Activated CD4-positive, CD25-positive, alpha-beta regulatory T cell treated with anti-CD3 and anti-CD28 coated beads, Interleukin-2, amount 50 U/mL, for 72 hours (primary cell): ENCODE results near the gene HOXC11.

ENCODE experiments used
- DNase-seq: peaks from one replicate; pipeline ENCODE4 v3.0.0; 2021

The HOXC11 gene

GRCh38 chr12:53960187-53961024 is 12.5 kb upstream of the HOXC11 start:
- no peak for DNase-seq

DNA sequence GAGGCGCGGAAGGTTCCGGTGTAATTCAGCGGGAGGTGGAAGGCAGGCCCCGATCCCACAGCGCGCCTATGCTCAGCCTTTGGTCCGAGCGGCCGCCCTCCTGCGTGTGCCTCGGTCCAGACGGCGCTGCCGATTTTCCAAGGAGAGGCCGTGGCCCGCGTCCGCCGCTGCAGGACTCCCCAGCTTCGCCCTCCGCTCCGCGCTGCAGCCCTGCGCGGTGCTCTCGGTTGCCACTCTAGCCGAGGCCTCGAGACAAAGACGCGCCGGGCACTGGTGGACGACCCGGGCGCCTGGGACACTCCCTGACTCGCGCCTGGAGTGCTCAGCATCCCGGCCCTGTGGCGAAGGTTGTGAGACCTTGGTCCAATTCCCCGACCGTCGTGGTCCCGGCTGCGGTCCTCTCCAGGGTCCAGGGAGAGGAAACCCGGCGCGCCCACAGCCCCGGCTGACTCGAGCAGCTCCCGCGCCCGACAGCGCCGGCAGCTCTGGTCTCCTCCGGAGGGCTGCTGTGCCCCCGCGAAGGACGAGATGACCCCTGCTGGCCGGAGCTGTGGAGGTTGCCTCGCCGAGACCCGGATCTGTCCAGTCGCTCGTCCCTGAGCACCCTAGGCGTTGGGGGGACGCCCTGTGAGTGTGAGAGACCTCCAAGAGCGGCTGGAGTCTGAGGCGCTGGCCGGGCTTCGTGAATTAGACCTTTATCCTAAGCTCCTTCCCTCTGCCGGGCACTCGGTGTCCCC is 11.7 kb upstream of the HOXC11 start:
- no peak for DNase-seq

GRCh38 chr12:53963005-53963404 is 9.9 kb upstream of the HOXC11 start:
- DNase-seq = no peak

GRCh38 chr12:53963434-53964314 is 9.3 kb upstream of the HOXC11 start:
- DNase-seq = no peak

DNA sequence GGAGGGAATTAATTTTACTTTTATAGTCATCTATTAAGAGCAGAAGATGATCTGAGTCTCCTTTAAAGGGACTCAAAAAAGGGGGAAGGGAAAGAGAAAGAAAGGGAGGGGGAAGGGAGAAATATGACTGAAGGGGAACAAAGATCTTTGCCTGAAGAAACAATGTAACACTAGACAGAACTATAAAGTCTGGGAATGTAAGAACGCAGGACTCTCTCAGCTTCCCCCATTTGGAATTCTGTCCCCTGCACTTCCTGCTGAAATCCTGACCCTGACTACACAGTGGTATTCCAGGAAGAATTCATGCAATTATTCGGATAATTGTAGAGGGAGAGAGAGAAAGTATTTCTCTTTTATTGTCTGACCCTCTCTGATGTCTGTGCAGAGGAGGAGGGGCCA is 8.6 kb upstream of the HOXC11 start:
- no peak for DNase-seq

DNA sequence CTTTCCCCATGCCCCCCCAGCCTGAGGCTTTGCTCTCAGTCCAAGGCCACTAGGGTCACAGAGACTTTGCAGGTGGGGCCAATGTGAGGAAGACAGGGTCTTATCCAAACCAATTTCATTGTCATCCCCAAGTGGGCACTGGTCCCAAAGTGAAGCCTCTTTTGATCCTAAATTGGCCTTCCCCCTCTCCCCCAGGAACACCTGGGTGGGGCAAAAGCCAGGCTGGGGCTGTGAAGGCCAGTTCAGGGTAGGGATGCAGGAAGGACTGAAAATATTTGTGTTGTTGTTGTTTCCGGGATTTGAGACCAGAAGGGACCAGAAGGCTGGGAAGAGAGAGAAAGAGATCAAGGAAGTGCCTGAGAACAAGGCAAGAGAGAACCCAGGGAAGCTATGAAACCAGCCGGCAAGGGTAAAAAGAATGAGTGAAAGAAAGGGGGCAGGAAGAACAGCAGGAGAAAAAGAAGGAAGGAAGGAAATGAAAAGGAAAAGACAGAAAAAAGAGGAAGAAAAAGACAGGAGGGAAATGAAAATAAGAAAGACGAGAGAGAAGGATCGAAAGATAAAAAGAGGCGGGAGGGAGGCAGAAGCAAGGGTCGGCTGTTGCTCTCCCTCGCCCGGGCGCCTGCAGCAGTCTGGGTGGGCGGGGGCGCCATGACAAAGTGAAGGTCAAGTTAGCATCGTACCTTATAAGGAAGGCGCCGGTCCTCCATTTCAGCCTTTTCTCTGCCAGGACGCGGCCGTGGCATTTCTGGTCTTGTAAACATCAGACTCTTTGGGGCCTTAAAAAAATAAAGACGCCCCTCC is 7.4 kb upstream of the HOXC11 start:
- no peak for DNase-seq

GRCh38 chr12:53966085-53966384 is 6.9 kb upstream of the HOXC11 start:
- no peak for DNase-seq

DNA sequence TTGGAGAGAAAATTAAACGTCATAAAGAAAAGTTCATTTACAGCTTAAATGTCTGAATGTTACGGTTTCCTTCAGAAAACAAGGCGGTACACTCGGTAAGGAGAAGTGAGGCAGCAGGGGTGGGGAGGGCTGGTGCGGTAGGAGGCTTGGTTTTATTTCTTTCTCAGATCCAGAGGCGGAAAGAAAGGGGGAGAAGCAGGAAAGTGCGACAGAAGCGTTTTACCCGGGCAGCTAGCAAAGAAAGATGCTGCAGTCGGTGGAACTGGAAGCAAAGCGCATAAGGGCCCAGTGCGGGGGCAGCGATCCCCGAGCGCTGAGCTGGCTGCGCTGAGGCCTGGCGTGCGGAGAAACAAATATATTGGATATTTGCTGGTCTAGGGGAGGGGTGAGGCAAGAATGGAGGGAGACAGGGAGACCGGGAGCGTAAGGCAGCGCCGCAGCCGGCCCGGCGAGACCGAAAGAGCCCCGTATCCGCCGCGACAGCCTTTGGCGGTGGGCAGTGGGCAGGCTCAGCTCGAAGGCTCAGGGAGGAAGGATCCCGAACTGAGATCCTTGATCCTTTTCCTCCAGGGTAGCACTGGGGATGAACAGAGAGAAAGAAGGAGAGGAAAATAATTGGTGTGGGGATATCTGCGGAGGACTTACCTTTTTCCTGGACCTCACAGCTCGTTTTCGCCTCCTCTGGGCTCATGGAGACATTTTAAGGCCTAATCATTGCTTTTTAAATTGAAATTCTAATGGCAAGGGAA is 6.4 kb upstream of the HOXC11 start:
- no peak for DNase-seq

GRCh38 chr12:53967421-53967925 is 5.5 kb upstream of the HOXC11 start:
- no peak for DNase-seq

- DNase-seq = no peak
Measured at GRCh38 chr12:53968214-53969127, 4.5 kb upstream of the HOXC11 start.

DNA sequence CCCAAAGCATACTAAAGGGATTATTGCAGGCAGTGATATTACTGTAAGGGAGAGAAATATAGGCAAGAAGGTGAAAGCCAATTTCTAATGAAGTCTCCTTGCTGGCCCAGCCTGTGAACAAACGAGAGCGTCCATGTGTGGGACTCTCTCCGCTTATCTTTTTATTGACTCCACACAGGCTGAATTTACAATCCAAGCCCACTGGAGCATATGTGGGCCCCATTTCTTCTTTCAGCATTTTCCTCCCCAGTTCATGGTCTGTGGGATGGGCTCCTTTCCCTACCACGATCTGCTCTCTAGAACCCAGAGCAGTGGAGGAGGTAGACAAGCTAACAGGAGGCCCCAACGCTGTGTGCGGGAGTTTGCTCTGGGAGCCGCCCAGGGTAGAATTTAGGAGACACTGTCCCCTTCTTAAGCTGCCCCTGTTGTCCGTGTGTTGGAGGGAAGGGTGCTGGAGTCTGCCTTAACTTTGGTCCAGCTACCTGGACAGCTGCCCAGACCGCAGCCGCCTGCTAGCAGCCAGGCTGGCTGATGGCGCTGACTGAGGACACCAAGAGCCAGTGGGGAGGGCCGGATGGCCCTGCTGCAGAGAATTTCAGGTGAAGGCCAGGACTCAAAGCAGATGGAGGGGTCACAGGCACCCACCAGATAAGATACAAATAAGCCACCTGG is 3.2 kb upstream of the HOXC11 start:
- no peak for DNase-seq

GRCh38 chr12:53970451-53970850 is 2.5 kb upstream of the HOXC11 start:
- DNase-seq = no peak

DNA sequence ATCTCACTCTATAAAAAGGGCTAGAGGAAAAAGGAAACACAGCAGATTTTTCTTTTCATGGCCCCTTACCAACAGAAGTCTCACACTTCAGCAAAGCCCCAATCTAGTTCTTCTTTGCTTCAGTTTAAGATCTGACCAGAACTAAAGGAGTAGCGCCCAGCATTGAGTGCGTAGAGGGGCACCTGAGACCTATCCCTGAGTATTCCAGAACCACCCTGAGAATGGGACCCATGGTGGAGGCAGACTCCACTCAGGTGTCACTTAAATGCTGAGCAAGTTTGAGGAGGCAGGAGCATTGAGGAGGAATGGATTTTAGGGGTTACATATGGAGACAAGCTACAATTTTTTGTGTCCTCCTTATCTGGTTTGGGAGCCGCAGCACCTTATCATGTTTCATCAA is 1.8 kb upstream of the HOXC11 start:
- no peak for DNase-seq

GRCh38 chr12:53971686-53972085 is 1.2 kb upstream of the HOXC11 start:
- DNase-seq = no peak

DNA sequence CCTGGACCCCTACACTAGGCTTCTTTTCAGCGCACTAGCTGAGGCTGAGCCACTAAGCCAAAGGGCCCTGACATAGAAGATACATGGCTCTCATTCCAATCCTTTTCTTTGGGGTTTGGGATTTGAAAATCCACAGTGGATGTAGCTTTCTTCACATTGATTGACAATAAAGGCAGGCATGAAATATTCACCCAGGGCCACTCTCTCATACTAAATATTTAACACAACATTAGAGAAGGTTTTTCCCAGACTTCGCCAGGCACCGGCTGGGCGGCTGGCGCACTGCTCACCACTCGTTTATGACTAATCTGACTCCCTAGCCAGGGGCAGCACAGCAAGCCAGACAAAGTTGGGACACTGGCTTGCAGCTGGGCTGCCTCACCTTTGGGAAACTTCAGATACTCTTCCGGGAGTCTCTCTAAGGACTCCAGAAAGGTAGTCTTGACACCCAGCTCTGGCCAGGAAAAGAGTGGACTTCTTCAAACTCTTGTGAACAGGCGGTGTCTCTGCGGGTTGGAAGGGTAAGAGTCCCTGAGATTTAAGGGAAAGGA is 699 bp upstream of the HOXC11 start:
- DNase-seq = no peak

DNA sequence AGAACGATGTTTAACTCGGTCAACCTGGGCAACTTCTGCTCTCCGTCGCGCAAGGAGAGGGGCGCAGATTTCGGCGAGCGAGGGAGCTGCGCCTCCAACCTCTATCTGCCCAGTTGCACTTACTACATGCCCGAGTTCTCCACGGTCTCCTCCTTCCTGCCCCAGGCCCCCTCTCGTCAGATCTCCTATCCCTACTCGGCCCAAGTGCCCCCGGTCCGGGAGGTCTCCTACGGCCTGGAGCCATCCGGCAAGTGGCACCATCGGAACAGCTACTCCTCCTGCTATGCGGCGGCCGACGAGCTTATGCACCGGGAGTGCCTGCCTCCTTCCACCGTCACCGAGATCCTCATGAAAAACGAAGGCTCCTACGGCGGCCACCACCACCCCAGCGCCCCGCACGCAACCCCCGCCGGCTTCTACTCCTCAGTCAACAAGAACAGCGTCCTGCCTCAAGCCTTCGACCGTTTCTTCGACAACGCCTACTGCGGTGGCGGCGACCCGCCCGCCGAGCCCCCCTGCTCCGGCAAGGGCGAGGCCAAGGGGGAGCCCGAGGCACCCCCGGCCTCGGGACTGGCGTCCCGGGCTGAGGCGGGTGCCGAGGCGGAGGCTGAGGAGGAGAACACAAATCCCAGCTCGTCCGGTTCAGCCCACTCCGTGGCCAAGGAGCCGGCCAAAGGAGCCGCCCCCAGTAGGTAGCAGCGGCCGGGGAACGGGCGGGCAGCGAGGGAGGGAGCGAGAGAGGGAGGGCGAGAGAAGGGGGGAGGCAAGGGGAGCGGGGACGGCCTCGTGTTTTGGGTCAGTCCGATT is 513 bp downstream of the HOXC11 start:
- DNase-seq = no peak

- no peak for DNase-seq
Measured at GRCh38 chr12:53974084-53975063, 1.4 kb downstream of the HOXC11 start, which contains the start of gene HOTAIR. HOTAIR (minus strand) TSS chr12:53974954.
